Measurements from ENCODE around the gene COX6B1.
"Not testable (repeated sequence)": the region's sequence is repeated elsewhere in the genome, so short reads cannot be mapped to it uniquely, and the experiment has no call there.

COX6B1 gene

GRCh38 chr19:35648017-35648961 lies at the start of gene COX6B1:
Gene COX6B1, plus strand, starts transcription at chr19:35648323. Its CDS starts 2,921 bp downstream, at chr19:35651244.
- ATAC-seq (ENCODE audit: low read depth), result peak; percentile 70

GRCh38 chr19:35601971-35602370 lies 46.2 kb upstream of the COX6B1 start:
- Mint-ChIP-seq H3K27ac (no peak overlapping the region), H3K9me3 (no peaks in the 10 kb centered on the region), H3K4me1 (no peaks in the 10 kb centered on the region), H3K27me3 (peaks cover under 1% of the 10 kb centered on the region), H3K36me3 (no peaks in the 10 kb centered on the region), H3K4me3 (no peak overlapping the region)
- DNase-seq (ENCODE audit: low spot score in 2 of 2) (no peak), ATAC-seq (ENCODE audit: low read depth) (no peak)

More at GRCh38 chr19:35648017-35648961, at the start of gene COX6B1:
- Mint-ChIP-seq H3K4me1 (peaks cover 22% of the 10 kb centered on the region), H3K27ac (peak within 1 kb of the TSS; percentile 90), H3K9me3 (no peaks in the 10 kb centered on the region), H3K27me3 (no peaks in the 10 kb centered on the region), H3K4me3 (peak within 1 kb of the TSS; percentile 90), H3K36me3 (peaks cover 9% of the 10 kb centered on the region)
- DNase-seq (ENCODE audit: low spot score in 2 of 2), result peak; percentile 75 to 91

GRCh38 chr19:35604436-35604835 lies 43.7 kb upstream of the COX6B1 start:
- ATAC-seq (ENCODE audit: low read depth); DNase-seq (ENCODE audit: low spot score in 2 of 2); H3K9me3 Mint-ChIP-seq; H3K27me3 Mint-ChIP-seq; H3K4me1 Mint-ChIP-seq; H3K27ac Mint-ChIP-seq; H3K4me3 Mint-ChIP-seq; H3K36me3 Mint-ChIP-seq: not testable (repeated sequence)

DNA sequence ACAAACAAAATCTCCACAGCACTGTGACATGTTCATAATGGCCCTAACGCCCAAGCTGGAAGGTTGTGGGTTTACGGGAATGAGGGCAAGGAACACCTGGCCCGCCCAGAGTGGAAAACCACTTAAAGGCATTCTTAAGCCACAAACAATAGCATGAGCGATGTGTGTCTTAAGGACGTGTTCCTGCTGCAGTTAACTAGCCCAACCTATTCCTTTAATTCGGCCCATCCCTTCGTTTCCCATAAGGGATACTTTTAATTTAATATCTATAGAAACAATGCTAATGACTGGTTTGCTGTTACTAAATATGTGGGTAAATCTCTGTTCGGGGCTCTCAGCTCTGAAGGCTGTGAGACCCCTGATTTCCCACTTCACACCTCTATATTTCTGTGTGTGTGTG lies 41.0 kb upstream of the COX6B1 start:
- not testable (repeated sequence) for H3K4me3 Mint-ChIP-seq; H3K9me3 Mint-ChIP-seq; H3K36me3 Mint-ChIP-seq; ATAC-seq (ENCODE audit: low read depth); H3K27ac Mint-ChIP-seq; H3K27me3 Mint-ChIP-seq; DNase-seq (ENCODE audit: low spot score in 2 of 2)
- H3K4me1 Mint-ChIP-seq, result peaks cover 25% of the 10 kb centered on the region

DNA sequence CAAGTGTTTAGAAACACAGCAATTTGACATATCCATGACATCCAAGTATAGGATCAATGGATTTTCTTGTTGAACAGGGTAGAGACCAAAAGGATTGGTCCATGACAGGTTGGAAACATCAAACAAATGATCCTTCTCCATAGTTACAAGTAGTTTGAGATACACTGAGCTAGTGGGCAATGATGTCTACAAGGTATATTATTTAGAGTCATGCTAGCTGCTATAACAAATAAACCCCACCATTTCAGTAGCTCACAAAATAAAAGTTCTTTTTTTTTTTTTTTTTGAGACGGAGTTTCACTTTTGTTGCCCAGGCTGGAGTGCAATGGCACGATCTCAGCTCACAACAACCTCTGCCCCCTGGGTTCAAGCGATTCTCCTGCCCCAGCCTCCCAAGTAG lies 40.5 kb upstream of the COX6B1 start:
- peaks cover 4% of the 10 kb centered on the region for H3K36me3 Mint-ChIP-seq
- peaks cover 27% of the 10 kb centered on the region for H3K4me1 Mint-ChIP-seq
- DNase-seq (ENCODE audit: low spot score in 2 of 2), result no peak
- no peak overlapping the region for H3K27ac Mint-ChIP-seq
- no peak overlapping the region for H3K4me3 Mint-ChIP-seq
- H3K9me3 Mint-ChIP-seq, result peaks cover 5% of the 10 kb centered on the region
- H3K27me3 Mint-ChIP-seq, result no peaks in the 10 kb centered on the region
- no peak for ATAC-seq (ENCODE audit: low read depth)

DNA sequence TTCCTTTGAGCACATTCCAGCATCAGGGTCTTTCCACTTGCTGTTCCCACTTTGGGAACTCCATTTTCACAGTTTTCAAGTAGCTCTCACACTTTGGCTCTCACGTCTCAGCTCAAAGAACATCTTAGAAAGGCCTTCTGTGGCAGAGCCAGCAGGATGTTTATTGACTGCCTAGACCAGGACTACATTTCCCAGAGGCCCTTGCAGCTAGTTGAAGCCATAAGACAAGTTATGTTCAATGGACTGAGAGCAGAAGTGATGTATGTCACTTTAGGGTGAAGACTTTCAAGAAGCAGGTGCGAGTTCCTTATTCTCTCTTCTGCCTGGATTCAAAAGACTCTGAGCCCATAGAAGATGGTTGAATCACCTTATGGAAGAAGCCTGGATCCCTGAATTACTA lies 39.9 kb upstream of the COX6B1 start:
- Mint-ChIP-seq H3K9me3 (peaks cover 5% of the 10 kb centered on the region), H3K27ac (peak overlapping the region; percentile 97), H3K27me3 (no peaks in the 10 kb centered on the region), H3K4me3 (peak overlapping the region; percentile 52), H3K4me1 (peaks cover 28% of the 10 kb centered on the region), H3K36me3 (peaks cover 4% of the 10 kb centered on the region)
- no peak for DNase-seq (ENCODE audit: low spot score in 2 of 2)
- ATAC-seq (ENCODE audit: low read depth), result no peak

GRCh38 chr19:35609851-35610353 lies 38.2 kb upstream of the COX6B1 start:
- H3K4me1 Mint-ChIP-seq, result peaks cover 28% of the 10 kb centered on the region
- H3K27me3 Mint-ChIP-seq, result no peaks in the 10 kb centered on the region
- H3K9me3 Mint-ChIP-seq, result peaks cover 5% of the 10 kb centered on the region
- H3K36me3 Mint-ChIP-seq, result peaks cover 4% of the 10 kb centered on the region
- peak; percentile 74 for ATAC-seq (ENCODE audit: low read depth)
- DNase-seq (ENCODE audit: low spot score in 2 of 2), result peak; percentile 55 to 64
- H3K4me3 Mint-ChIP-seq, result peak overlapping the region; percentile 62
- peak overlapping the region; percentile 97 for H3K27ac Mint-ChIP-seq

GRCh38 chr19:35612224-35612558 lies 35.9 kb upstream of the COX6B1 start:
- H3K4me3 Mint-ChIP-seq, result peak overlapping the region; percentile 92
- no peak for ATAC-seq (ENCODE audit: low read depth)
- peak overlapping the region; percentile 97 for H3K27ac Mint-ChIP-seq

GRCh38 chr19:35612559-35613321 lies 35.4 kb upstream of the COX6B1 start, which contains the start of gene HAUS5:
Gene HAUS5, plus strand, starts transcription at chr19:35612735. Its CDS starts 60 bp downstream, at chr19:35612795.
- peak; percentile 73 for ATAC-seq (ENCODE audit: low read depth)
- Mint-ChIP-seq H3K36me3 (peaks cover 8% of the 10 kb centered on the region), H3K27ac (peak within 1 kb of the TSS; percentile 97), H3K4me3 (peak within 1 kb of the TSS; percentile 92), H3K27me3 (no peaks in the 10 kb centered on the region), H3K9me3 (peaks cover 5% of the 10 kb centered on the region), H3K4me1 (peaks cover 28% of the 10 kb centered on the region)
- DNase-seq (ENCODE audit: low spot score in 2 of 2), result peak; percentile 96 to 99

More at GRCh38 chr19:35612224-35612558, 35.9 kb upstream of the COX6B1 start:
- Mint-ChIP-seq H3K36me3 (peaks cover 8% of the 10 kb centered on the region), H3K27me3 (no peaks in the 10 kb centered on the region), H3K4me1 (peaks cover 28% of the 10 kb centered on the region), H3K9me3 (peaks cover 5% of the 10 kb centered on the region)
- DNase-seq (ENCODE audit: low spot score in 2 of 2), result no peak

GRCh38 chr19:35613574-35613973 lies 34.5 kb upstream of the COX6B1 start:
- no peaks in the 10 kb centered on the region for H3K27me3 Mint-ChIP-seq
- ATAC-seq (ENCODE audit: low read depth) (no peak), DNase-seq (ENCODE audit: low spot score in 2 of 2) (no peak)
- H3K27ac Mint-ChIP-seq, result peak overlapping the region; percentile 97
- peaks cover 2% of the 10 kb centered on the region for H3K9me3 Mint-ChIP-seq
- peaks cover 23% of the 10 kb centered on the region for H3K4me1 Mint-ChIP-seq
- H3K36me3 Mint-ChIP-seq, result peaks cover 5% of the 10 kb centered on the region
- H3K4me3 Mint-ChIP-seq, result peak overlapping the region; percentile 92

DNA sequence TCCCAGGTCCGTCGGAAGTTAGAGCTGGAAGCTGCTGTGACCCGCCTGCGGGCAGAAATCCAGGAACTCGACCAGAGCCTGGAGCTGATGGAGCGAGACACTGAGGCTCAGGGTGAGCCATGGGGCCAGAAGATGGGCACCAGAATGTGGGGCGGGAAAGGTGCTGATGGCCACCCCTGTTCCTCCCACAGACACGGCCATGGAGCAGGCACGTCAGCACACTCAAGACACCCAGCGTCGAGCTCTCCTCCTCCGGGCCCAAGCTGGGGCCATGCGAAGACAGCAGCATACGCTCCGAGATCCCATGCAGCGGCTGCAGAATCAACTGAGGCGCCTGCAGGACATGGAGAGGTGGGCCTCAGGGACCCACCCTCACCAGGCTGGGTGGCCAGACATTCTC lies 33.1 kb upstream of the COX6B1 start:
- no peaks in the 10 kb centered on the region for H3K9me3 Mint-ChIP-seq
- H3K4me1 Mint-ChIP-seq, result peaks cover 12% of the 10 kb centered on the region
- H3K36me3 Mint-ChIP-seq, result peaks cover 5% of the 10 kb centered on the region
- DNase-seq (ENCODE audit: low spot score in 2 of 2) (no peak), ATAC-seq (ENCODE audit: low read depth) (no peak)
- H3K27ac Mint-ChIP-seq, result no peak overlapping the region
- no peaks in the 10 kb centered on the region for H3K27me3 Mint-ChIP-seq
- H3K4me3 Mint-ChIP-seq, result no peak overlapping the region

- DNase-seq (ENCODE audit: low spot score in 2 of 2) (no peak), ATAC-seq (ENCODE audit: low read depth) (no peak)
- Mint-ChIP-seq H3K27me3 (no peaks in the 10 kb centered on the region), H3K9me3 (no peaks in the 10 kb centered on the region), H3K4me3 (no peak overlapping the region), H3K27ac (no peak overlapping the region), H3K36me3 (peaks cover 5% of the 10 kb centered on the region), H3K4me1 (peaks cover 2% of the 10 kb centered on the region)
These were observed 29.3 kb upstream of the COX6B1 start for GRCh38 chr19:35618857-35619256.

- Mint-ChIP-seq H3K27me3 (no peaks in the 10 kb centered on the region), H3K9me3 (no peaks in the 10 kb centered on the region), H3K36me3 (peaks cover 5% of the 10 kb centered on the region), H3K4me3 (no peak overlapping the region), H3K4me1 (peaks cover 2% of the 10 kb centered on the region), H3K27ac (no peak overlapping the region)
- ATAC-seq (ENCODE audit: low read depth) (no peak), DNase-seq (ENCODE audit: low spot score in 2 of 2) (no peak)
These were observed 28.7 kb upstream of the COX6B1 start for GRCh38 chr19:35619290-35619923.

Data from memory B cell (primary cell).